ENCODE results near the gene C13orf46.

The C13orf46 gene

DNA sequence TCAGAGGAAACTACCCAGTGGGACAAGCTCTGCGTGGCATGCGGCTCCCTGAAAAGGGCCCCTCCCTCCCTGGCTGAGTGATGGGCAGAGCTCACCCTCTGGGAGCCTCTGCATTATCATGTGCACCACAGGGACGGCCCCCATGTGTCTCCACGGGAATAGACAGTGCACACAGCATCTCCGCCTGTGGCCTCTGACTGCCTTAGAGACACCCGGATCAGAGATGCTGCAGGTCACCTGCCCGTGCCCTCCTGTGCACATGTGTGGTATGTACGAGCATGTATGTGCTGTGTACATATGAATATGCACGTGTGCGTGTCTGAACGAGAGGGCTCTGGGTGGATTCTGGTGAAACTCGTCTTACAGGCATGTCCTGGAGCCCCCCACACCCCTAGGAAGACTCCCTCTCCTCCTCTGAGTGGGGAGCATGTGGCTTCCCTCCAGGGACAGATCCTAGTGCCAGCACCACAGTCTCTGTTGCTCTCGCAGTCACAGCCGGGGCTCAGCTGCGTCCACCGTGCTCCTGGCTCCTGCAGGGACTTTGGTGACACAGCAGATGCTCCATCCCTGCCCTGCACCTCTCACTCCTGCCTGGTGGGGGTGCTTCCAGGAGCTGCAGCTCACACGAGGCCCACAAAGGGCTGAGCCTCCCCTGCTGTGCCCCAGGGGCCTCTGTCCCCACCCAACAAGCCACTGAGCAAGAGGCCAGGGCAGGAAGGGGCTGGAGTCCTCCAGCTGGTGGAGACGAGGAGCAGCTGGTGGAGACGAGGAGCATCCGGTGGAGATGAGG lies 19.6 kb downstream of the C13orf46 start:
- DNase-seq (ENCODE audit: low spot score), result no peak

- DNase-seq (ENCODE audit: low spot score), result no peak
These were observed 20.3 kb downstream of the C13orf46 start for GRCh38 chr13:113953561-113953960.

DNA sequence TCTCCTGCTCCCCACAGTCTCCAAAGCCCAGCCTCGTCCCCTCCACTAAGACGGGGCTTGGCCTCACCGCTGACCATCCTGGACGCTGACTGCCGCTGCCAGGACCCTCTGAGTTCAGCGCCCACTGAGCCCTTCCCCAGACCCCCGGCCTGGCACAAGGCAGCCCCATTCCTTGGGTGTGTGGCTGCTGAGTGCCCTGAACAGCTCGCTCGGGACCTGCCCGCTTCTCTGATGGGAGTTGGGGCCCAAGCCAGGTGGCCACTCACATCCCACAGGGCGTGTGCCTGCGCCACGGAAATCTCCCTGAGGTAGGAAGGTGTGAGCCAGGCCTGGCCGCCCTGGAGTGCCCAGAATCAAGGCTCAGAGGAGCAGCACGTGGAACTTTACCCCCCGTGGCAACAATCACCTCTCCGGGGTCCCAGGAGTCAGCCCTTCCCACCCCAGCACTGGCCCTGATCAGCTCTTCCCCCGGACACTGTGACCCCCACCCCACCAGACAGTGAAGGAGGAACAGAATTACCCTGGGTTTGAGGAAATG lies 20.8 kb downstream of the C13orf46 start:
- no peak for DNase-seq (ENCODE audit: low spot score)

- no peak for DNase-seq (ENCODE audit: low spot score)
These were observed 21.5 kb downstream of the C13orf46 start for GRCh38 chr13:113952151-113952982.

DNA sequence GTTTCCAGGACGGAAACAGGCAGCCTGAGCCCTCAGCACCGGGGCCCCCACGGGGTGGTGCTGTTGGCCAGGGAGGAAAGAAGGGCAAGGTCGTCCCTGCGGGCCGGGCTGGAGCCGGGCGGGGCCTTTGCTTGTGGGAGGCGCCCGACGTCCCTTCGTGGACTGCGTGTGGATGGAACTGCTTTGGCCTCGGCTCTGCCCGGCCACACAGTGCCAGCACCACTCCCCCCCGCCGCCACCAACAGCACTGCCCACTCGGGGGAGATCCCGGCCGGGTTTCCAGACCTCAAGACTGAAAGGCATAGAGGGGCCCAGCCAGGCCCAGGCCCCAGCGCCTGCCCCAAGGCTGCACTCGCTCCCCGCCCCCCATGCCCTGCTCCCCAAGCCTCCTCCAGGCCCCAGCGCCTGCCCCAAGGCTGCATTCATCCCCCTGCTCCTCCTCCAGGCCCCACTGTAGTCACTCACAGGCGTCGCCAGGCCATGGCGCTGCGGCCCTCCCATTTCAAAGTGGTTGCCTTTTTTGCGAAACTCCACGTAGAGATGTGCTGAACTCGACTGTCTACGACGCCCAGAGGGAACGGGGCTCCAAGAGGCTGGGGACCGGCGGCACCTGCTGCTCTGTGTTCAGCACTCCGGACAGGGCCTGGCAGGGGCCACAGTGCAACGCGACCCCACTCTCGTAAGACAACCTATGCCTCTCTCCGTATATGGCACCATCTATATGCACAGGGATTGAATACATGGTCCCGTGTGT lies 22.5 kb downstream of the C13orf46 start:
- DNase-seq (ENCODE audit: low spot score), result peak; percentile 73

DNA sequence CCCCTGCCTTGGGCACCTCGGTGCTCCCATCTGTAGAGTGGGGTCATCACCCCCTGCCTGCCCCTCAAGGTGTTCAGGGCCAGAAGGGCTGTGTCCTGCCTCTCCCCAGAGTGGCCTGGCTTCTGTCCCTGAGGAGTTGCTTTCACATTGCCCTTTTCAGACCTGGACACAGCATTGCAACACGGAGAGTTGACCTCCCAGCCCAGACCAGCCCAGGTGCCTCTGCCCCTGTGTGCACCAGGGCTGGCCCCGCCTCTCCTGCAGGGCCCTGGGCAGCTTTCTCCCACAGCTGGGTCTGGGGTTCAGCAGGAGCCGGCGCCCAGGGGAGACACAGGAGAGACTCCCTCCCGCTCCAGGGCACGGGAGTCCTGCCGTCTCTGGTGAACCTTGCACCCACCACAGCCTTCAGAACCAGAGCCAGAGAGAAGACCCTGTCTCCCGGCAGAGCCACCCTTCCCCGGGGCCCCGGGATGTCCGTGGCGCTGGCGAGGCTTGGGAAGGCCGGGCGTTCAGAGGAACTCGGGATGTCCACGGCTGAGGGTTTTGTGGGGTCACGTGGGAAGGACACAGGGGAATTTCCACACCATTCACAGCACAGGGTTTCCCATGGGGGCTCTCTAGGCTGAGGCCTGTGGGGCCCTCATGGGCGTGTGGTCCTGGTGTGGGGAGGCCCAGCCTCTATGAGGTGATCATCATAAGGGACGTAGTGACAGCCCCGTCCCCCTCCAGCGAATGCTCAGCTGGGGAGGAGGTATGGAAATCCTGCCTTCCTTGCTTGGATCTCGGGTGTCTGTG lies 23.2 kb downstream of the C13orf46 start:
- DNase-seq (ENCODE audit: low spot score), result no peak

GRCh38 chr13:113949546-113949945 lies 24.3 kb downstream of the C13orf46 start:
- no peak for DNase-seq (ENCODE audit: low spot score)

DNA sequence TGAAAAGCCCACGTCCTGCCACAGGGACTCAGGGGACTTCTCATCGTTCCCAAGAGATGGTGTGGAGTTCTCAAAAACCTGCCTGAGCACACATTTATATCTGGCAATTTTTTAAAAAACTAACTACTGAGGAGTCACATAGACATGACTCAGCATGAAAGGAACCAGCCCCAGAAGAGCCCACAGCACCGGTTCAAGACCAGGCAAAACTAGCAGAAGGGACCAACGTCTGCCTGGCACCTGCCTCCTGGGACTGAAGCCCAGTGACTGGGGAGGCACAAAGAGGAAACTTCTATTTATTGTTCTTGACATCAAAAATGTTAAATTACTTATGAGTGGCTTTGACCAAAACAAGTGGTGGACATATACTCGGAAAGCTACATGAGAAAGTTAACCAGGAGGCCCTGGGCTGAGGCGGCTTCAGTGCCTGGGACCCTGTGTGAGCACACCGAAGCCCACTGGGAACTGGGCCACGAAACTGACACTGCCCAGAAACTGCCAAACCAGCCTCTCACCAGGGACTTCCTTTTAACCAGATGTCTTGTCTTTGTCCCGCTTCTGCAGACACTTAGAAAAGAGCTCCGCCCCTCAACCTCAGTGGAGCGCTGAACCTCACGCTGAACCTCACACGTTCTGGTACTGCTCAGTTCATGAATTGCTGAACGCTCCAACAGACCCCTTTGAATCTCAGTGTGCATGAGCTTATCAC lies 25.7 kb downstream of the C13orf46 start:
- DNase-seq (ENCODE audit: low spot score), result peak; percentile 18

DNA sequence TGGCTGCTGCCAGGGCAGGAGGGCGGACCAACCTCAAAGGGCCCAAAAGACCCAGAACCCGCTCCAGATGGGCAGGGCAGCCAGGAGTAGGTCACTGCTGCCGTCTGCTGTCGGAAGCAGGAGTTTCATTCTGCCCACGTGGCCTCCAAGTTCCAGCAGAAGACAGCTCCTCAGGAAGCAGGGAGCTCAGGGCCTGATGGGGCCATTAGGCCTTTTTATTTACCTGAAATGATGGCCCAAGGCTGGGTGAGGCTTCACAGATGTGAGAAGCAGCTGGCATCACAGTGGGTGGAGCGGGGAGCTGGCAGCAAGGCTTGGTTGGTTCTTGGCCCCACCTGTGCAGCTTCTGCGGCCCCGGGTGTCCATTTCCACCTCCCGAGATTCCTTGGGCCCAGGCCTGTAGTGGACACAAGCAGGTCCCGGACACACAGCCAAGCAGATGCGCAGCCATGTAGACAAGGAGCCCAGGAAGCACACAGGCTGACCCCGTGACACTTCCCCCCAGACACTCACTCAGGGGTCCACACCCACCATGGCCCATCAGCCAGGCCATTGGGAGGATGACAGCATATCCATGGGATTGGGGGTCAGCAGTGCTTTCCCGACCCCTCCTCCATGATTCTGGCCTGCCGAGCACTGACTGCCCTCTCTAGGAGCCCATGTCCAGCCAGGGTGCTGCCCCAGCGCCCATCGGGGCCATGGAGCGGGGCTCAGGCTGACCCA lies 26.4 kb downstream of the C13orf46 start:
- no peak for DNase-seq (ENCODE audit: low spot score)

GRCh38 chr13:113946409-113947181 lies 27.3 kb downstream of the C13orf46 start:
- DNase-seq (ENCODE audit: low spot score), result no peak

DNA sequence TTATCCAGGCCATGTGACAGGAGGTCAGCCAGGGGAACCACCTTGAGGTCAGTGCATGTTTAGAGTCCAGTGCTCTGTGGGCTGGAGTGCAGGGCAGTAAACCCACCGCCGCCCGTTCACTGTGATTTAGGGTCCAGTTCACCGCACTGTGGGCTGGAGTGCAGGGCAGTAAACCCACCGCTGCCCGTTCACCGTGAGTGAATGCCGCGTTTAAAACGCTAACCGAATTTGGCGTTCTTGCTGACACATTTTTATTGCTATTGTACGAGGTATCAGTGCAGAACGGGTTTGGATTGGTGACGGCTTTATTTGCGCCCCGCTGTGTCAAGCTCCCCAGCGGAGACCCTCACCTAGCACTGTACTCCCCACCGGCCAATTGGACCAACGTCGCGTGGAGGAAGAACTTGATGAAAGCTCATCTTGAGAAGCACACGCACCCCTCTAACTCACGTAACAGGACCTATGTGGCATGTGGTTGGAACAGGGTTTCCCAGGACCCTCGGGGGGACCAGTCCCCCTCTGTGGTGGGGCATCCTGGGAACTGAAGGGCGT lies 27.9 kb downstream of the C13orf46 start:
- DNase-seq (ENCODE audit: low spot score), result no peak

DNA sequence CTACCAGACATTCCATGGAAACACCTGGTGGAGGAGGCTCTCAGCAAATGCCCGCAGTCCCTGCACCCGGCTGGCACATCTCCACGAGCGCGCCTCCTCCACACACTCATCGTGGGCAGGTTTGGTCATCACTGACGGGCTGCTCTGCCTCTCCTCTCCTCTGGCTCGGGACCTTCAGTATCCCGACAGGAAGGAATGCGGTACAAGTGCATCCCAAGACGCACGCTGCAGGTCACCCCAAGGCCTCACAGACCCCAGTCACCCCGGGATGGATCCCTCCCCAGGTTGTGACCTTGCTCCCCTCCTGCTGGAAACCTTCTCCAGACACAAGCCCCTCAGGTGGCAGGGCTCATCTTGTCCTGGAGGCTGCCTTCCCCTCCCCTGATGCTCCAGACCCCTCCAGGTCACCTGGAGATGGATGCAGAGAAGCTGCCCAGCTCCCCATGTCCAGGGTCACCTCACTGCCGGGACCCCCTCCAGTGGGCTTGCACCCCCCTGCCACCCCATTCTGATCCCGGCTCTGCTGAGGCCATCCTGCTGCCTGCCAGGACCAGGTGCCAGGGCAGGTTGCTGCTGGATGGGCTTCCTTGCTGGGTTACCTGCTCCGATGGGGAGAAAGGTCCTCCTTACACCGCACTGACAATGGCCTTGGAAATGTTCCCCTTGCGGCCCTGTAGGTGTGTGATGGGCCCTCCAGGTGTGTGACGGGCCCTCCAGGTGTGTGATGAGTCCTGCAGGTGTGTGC lies 29.9 kb downstream of the C13orf46 start:
- no peak for DNase-seq (ENCODE audit: low spot score)

GRCh38 chr13:113942591-113943103 lies 31.2 kb downstream of the C13orf46 start:
- DNase-seq (ENCODE audit: low spot score), result no peak

GRCh38 chr13:113941571-113942191 lies 32.2 kb downstream of the C13orf46 start:
- no peak for DNase-seq (ENCODE audit: low spot score)

- DNase-seq (ENCODE audit: low spot score), result no peak
These were observed 34.0 kb downstream of the C13orf46 start for GRCh38 chr13:113939944-113940297.

DNA sequence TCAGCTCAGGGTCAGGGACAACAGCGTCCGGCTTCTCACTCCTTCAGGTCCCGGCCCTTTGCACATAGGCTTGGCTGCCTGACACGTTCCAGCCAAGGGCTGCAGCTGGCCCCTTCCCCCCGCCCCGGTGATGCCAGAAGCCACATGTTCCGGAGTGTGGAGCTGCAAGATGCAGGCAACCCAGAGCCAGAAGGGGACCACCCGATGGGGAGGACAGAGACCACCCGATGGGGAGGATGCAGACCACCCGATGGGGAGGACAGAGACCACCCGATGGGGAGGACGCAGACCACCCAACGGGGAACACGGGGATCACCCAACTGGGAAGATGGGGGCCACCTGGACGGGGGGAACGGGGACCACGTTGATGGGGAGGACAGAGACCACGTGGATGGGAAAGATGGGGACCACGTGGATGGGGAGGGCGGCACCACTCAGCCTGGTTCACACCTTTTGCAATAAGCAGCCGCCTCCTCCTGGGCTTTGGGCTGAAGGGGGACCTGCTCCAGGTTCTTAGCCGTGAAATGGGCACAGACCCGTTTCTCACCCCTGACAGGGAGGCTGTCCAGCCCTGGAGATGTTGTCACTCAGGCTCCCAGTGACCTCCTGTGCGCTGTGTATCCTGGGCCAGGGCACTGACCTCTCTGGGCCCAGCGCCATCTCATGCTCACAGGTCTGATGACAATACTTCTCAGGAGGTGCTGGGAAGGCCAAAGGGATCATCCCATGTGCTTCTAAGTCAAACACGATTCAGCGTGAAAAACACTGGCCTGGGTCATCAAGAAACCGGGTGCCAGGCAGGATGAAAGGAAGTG lies 34.5 kb downstream of the C13orf46 start:
- DNase-seq (ENCODE audit: low spot score), result no peak

DNA sequence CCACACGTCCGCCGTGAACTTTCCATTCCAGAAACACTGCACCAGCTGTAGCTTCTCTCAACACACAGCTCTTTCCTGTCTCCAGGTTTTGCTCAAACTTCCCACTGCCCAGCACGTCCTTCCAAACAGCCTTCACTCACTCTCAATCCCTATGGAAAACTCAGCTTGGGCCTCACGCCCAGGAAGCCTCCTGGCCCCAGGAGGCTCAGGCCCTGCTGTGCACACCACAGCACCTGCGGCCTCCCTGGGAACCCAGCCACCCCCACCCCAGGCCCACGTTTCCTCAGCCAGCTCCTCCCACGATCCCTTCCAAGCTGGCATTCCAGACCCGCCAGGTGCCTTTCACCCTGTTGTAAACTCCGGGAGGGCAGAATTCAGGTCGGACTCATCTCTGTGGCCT lies 35.2 kb downstream of the C13orf46 start:
- no peak for DNase-seq (ENCODE audit: low spot score)
